Transverse colon (tissue), 4 donors: Measurements from ENCODE around the gene PIGU.

Experiments used
- CTCF ChIP-seq, 5 experiments: fragments of 200-600 bp in 3 of 5; fragments of 450-650 bp in 2 of 5; sonication (generic) in 3 of 5; IDR thresholded peaks; 1 replicate in 2 of 5; 2 replicates in 3 of 5; pipeline ENCODE4 v1.5.1; 2016 to 2017; ENCODE audit warnings: antibody characterized with exemption in 5 of 5, inconsistent platforms in 3 of 5, mild to moderate bottlenecking in 2 of 5, moderate library complexity in 1 of 5
- POLR2A ChIP-seq: fragments of 450-650 bp; IDR thresholded peaks from one replicate; pipeline ENCODE4 v1.6.1; 2016; ENCODE audit warnings: antibody characterized with exemption, mild to moderate bottlenecking, moderate library complexity
- POLR2AphosphoS5 ChIP-seq, 3 donors: sonication (generic); formaldehyde crosslinking; IDR thresholded peaks; one replicate each; pipeline ENCODE4 v1.6.1; 2016; ENCODE audit warnings: antibody characterized with exemption in 3 of 3

GRCh38 chr20:34524426-34524825, 152.5 kb downstream of the PIGU start:
- TF ChIP-seq POLR2A (no peak), CTCF (IDR thresholded peaks at IDR 0.05) (no peak), POLR2AphosphoS5 (IDR thresholded peaks at IDR 0.05) (no peak)
